Right lobe of liver (tissue), 6 donors: ENCODE measurements around the gene VAV2. TPM values are rescaled to one million over a fixed set of nuclear protein-coding genes. Genes with fewer than 3 reads are reported as not detected.

ENCODE experiments used
- ATAC-seq, 4 donors: fragments of 200-7000 bp; cut with Tn5 transposase; one replicate each; pipeline ENCODE4 v1.9.1; 2020; ENCODE audit warnings: mild to moderate bottlenecking in 4 of 4, moderate library complexity in 4 of 4
- DNase-seq, 3 donors: peaks; one replicate each; pipeline ENCODE4 v3.0.0-alpha.2; 2020
- H3K27ac ChIP-seq, 3 donors: fragments of 200-600 bp; one replicate each; pipeline ENCODE4 v1.8.0; 2022
- H3K27me3 ChIP-seq, 2 donors: fragments of 200-600 bp; one replicate each; pipeline ENCODE4 v1.8.0; 2022
- H3K36me3 ChIP-seq, 4 donors: fragments of 200-600 bp; sonication (generic) in 1 of 4; one replicate each; pipeline versions ENCODE4 v1.5.1 to v1.8.0; 2017 to 2022; ENCODE audit warnings: control low read depth in 1 of 4
- H3K4me1 ChIP-seq, 4 donors: fragments of 200-600 bp; sonication (generic) in 1 of 4; one replicate each; pipeline versions ENCODE4 v1.5.1 to v1.8.0; 2017 to 2022; ENCODE audit warnings: control low read depth in 1 of 4
- H3K4me3 ChIP-seq, 3 donors: fragments of 200-600 bp; one replicate each; pipeline ENCODE4 v1.8.0; 2022
- H3K9me3 ChIP-seq, 4 donors: fragments of 200-600 bp; sonication (generic) in 1 of 4; one replicate each; pipeline versions ENCODE4 v1.5.1 to v1.8.0; 2017 to 2022; ENCODE audit warnings: control low read depth in 1 of 4
- POLR2A ChIP-seq: fragments of 450-650 bp; IDR thresholded peaks from one replicate; pipeline ENCODE4 v1.6.1; 2017; ENCODE audit warnings: antibody characterized with exemption, mild to moderate bottlenecking
- WGBS: methylation state at CpG from one replicate; pipeline ENCODE4 v1.1.6; 2018; ENCODE audit warnings: low coverage, low lambda C conversion rate; ENCODE audit not compliant: insufficient coverage; ENCODE audit errors: missing lambda C conversion rate; 5-methylcytosine and 5-hydroxymethylcytosine counted together
- intact Hi-C, 2 donors: fragments of 100-400 bp; cut with DNase I; formaldehyde crosslinking; loops; one replicate each; pipeline versions ENCODE4 v1.11.2 to v1.14.1; 2022
- total RNA-seq, 6 experiments: library from RNA; depleted of rRNA in 2 of 6; stranded (reverse); fragments of >200 nt in 2 of 6; fragmentation: NEBNext Ultra II Directional in 3 of 6; extraction: Animal tissue kit (Norgen Biotek cat#: 25700) in 3 of 6; gene quantifications; one replicate each; pipeline versions ENCODE4 v1.1.0 to v1.2.4, GENCODE V29; 2016 to 2023
- TF ChIP-seq, protein P1 (sequence below), 4 donors: fragments of 200-600 bp in 3 of 4; fragments of 450-650 bp in 1 of 4; IDR thresholded peaks; one replicate each; pipeline versions ENCODE4 v1.5.1 to v1.8.0; 2016 to 2022; ENCODE audit warnings: antibody characterized with exemption in 4 of 4, mild to moderate bottlenecking in 2 of 4
- donor health status: DM: no; HTN: yes; CAD: no.
- donor health status: DM: no; HTN: no; CAD: no.
- donor health status: DM: no; HTN: no; CAD: no.
- donor health status: DM: no; HTN: yes; CAD: no.
- donor health status: DM: no; HTN: yes; CAD: no.

VAV2 gene
- total RNA-seq, 6 experiments from 2014 or later = 30.1 to 44.3 (median 34.9) TPM

GRCh38 chr9:133843250-133843649 lies 148.9 kb downstream of the VAV2 start:
- Histone ChIP-seq H3K4me3 (no peak overlapping the region), H3K4me1 (peaks cover 0 to 6% (median 3%) of the 10 kb centered on the region in 4 donors), H3K27ac (no peak overlapping the region), H3K36me3 (no peaks in the 10 kb centered on the region), H3K9me3 (no peaks in the 10 kb centered on the region), H3K27me3 (no peaks in the 10 kb centered on the region)
- intact Hi-C loops = no loop called here
- WGBS = 100% methylated on average over 2 of the region's 5 CpGs
- ATAC-seq (no peak), DNase-seq (no peak)
- TF ChIP-seq POLR2A = no peak
- TF ChIP-seq, protein P1, sequence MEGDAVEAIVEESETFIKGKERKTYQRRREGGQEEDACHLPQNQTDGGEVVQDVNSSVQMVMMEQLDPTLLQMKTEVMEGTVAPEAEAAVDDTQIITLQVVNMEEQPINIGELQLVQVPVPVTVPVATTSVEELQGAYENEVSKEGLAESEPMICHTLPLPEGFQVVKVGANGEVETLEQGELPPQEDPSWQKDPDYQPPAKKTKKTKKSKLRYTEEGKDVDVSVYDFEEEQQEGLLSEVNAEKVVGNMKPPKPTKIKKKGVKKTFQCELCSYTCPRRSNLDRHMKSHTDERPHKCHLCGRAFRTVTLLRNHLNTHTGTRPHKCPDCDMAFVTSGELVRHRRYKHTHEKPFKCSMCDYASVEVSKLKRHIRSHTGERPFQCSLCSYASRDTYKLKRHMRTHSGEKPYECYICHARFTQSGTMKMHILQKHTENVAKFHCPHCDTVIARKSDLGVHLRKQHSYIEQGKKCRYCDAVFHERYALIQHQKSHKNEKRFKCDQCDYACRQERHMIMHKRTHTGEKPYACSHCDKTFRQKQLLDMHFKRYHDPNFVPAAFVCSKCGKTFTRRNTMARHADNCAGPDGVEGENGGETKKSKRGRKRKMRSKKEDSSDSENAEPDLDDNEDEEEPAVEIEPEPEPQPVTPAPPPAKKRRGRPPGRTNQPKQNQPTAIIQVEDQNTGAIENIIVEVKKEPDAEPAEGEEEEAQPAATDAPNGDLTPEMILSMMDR (IDR thresholded peaks at IDR 0.05) = no peak

GRCh38 chr9:133842721-133843227 lies 149.3 kb downstream of the VAV2 start:
- Histone ChIP-seq H3K4me3 (no peak overlapping the region), H3K4me1 (peaks cover 0 to 6% (median 3%) of the 10 kb centered on the region in 4 donors), H3K27ac (no peak overlapping the region), H3K27me3 (no peaks in the 10 kb centered on the region), H3K9me3 (no peaks in the 10 kb centered on the region), H3K36me3 (no peaks in the 10 kb centered on the region)
- no CpG with 5 or more reads among the region's 23 CpGs for WGBS
- intact Hi-C loops = no loop called here
- DNase-seq = no peak
- no peak for TF ChIP-seq POLR2A
- TF ChIP-seq, protein P1 (IDR thresholded peaks at IDR 0.05) = no peak
- ATAC-seq = no peak

- H3K9me3 ChIP-seq = no peaks in the 10 kb centered on the region
- no peaks in the 10 kb centered on the region for H3K27me3 ChIP-seq
- WGBS = 77% methylated on average over 6 of the region's 17 CpGs
- ATAC-seq (peak in 3 of 4 donors; percentile 8 to 12 (median 10)), DNase-seq (no peak)
- intact Hi-C loops = no loop called here
- TF ChIP-seq, protein P1 (IDR thresholded peaks at IDR 0.05) = no peak
- no peak for TF ChIP-seq POLR2A
- peaks cover 0 to 6% (median 3%) of the 10 kb centered on the region in 4 donors for H3K4me1 ChIP-seq
- H3K36me3 ChIP-seq = no peaks in the 10 kb centered on the region
- no peak overlapping the region for H3K4me3 ChIP-seq
- H3K27ac ChIP-seq = no peak overlapping the region
Observed at GRCh38 chr9:133842174-133842573, 149.9 kb downstream of the VAV2 start.

- no peak for TF ChIP-seq POLR2A
- TF ChIP-seq, protein P1 (IDR thresholded peaks at IDR 0.05) = no peak
- intact Hi-C loops = no loop called here
- Histone ChIP-seq H3K4me1 (peaks cover 0 to 6% (median 3%) of the 10 kb centered on the region in 4 donors), H3K27me3 (no peaks in the 10 kb centered on the region), H3K4me3 (no peak overlapping the region), H3K27ac (no peak overlapping the region), H3K36me3 (no peaks in the 10 kb centered on the region), H3K9me3 (no peaks in the 10 kb centered on the region)
- 83% methylated on average over 1 of the region's 10 CpGs for WGBS
- peak in 1 of 3 donors; percentile 26 for DNase-seq
- no peak for ATAC-seq
Observed at GRCh38 chr9:133841167-133841812, 150.8 kb downstream of the VAV2 start.
